HFFc6 (cell line): ENCODE measurements around the gene HARS2. TPM values are rescaled to one million over a fixed set of nuclear protein-coding genes. Genes with fewer than 3 reads are reported as not detected.
A peak's percentile ranks its signal among the peaks of the same experiment; 100 is the strongest.

Experiments
- DNase-seq: peaks from one replicate; pipeline ENCODE4 v3.0.0-alpha.2; 2018
- H3K27ac Mint-ChIP-seq: 2 replicates; pipeline ENCODE4 v1.8.0; 2020; ENCODE audit warnings: mild to moderate bottlenecking, mixed read lengths
- H3K27me3 Mint-ChIP-seq: 2 replicates; pipeline ENCODE4 v1.8.0; 2021; ENCODE audit warnings: mild to moderate bottlenecking, moderate library complexity, mixed read lengths; ENCODE audit not compliant: insufficient read depth
- H3K36me3 Mint-ChIP-seq: 2 replicates; pipeline ENCODE4 v1.8.0; 2021; ENCODE audit warnings: low read depth, mixed read lengths
- H3K4me1 Mint-ChIP-seq: 2 replicates; pipeline ENCODE4 v1.8.0; 2020; ENCODE audit warnings: low read depth, mixed read lengths
- H3K4me3 Mint-ChIP-seq: 2 replicates; pipeline ENCODE4 v1.8.0; 2020; ENCODE audit warnings: mild to moderate bottlenecking, moderate library complexity, mixed read lengths
- H3K9me3 Mint-ChIP-seq: 2 replicates; pipeline ENCODE4 v1.8.0; 2020; ENCODE audit warnings: mild to moderate bottlenecking, mixed read lengths
- CTCF ChIP-seq: fragments of 200-600 bp; sonication (generic); IDR thresholded peaks from 2 replicates; pipeline ENCODE4 v1.5.0; 2021; ENCODE audit warnings: antibody characterized with exemption, mild to moderate bottlenecking
- total RNA-seq, 6 experiments: library from RNA; stranded (reverse); fragmentation: NEBNext Ultra II Directional; extraction: Animal tissue kit (Norgen Biotek cat#: 25700); gene quantifications; 2 replicates in 1 of 6; 3 replicates in 5 of 6; pipeline ENCODE4 v1.2.3, GENCODE V29; 2021

The HARS2 gene
- total RNA-seq, 6 experiments from 2014 or later, result 22.1 to 23.5 (median 22.9) TPM

- H3K9me3 Mint-ChIP-seq, result no peaks in the 10 kb centered on the region
- H3K36me3 Mint-ChIP-seq, result peaks cover 9% of the 10 kb centered on the region; the same call in 1 of the 2 replicates
- DNase-seq, result no peak
- TF ChIP-seq CTCF, result no peak
- H3K27ac Mint-ChIP-seq, result no peak overlapping the region
- no peaks in the 10 kb centered on the region; the same call in 1 of the 2 replicates for H3K27me3 Mint-ChIP-seq
- H3K4me3 Mint-ChIP-seq, result no peak overlapping the region
- no peaks in the 10 kb centered on the region for H3K4me1 Mint-ChIP-seq
Measured at GRCh38 chr5:140678993-140679392, 12.3 kb upstream of the HARS2 start.

- Mint-ChIP-seq H3K27me3 (no peaks in the 10 kb centered on the region), H3K4me1 (peaks cover 44% of the 10 kb centered on the region), H3K9me3 (no peaks in the 10 kb centered on the region), H3K4me3 (peak overlapping the region; percentile 97), H3K27ac (peak overlapping the region; percentile 95), H3K36me3 (peaks cover 24% of the 10 kb centered on the region)
- no peak for DNase-seq
- TF ChIP-seq CTCF, result no peak
Measured at GRCh38 chr5:140690376-140690932, 801 bp upstream of the HARS2 start.

GRCh38 chr5:140694276-140694675 lies 3.0 kb downstream of the HARS2 start:
- no peak overlapping the region for H3K4me3 Mint-ChIP-seq
- H3K4me1 Mint-ChIP-seq, result peaks cover 35% of the 10 kb centered on the region
- H3K27me3 Mint-ChIP-seq, result no peaks in the 10 kb centered on the region
- peaks cover 41% of the 10 kb centered on the region for H3K36me3 Mint-ChIP-seq
- no peak overlapping the region for H3K27ac Mint-ChIP-seq
- H3K9me3 Mint-ChIP-seq, result no peaks in the 10 kb centered on the region
- no peak for DNase-seq
- TF ChIP-seq CTCF, result no peak

GRCh38 chr5:140696891-140697492 lies 5.7 kb downstream of the HARS2 start:
- TF ChIP-seq CTCF, result no peak
- Mint-ChIP-seq H3K27ac (no peak overlapping the region), H3K27me3 (no peaks in the 10 kb centered on the region), H3K36me3 (peaks cover 50% of the 10 kb centered on the region), H3K4me3 (no peak overlapping the region), H3K4me1 (peaks cover 39% of the 10 kb centered on the region), H3K9me3 (no peaks in the 10 kb centered on the region)
- DNase-seq, result no peak

GRCh38 chr5:140700177-140701144 lies 9.2 kb downstream of the HARS2 start, which contains the start of gene ZMAT2:
Gene ZMAT2 (plus strand): TSS chr5:140700447. CDS start chr5:140700461, 14 bp downstream.
- peak within 1 kb of the TSS; percentile 97 for H3K4me3 Mint-ChIP-seq
- no peaks in the 10 kb centered on the region for H3K27me3 Mint-ChIP-seq
- peaks cover 55% of the 10 kb centered on the region for H3K36me3 Mint-ChIP-seq
- no peaks in the 10 kb centered on the region for H3K9me3 Mint-ChIP-seq
- H3K27ac Mint-ChIP-seq, result peak within 1 kb of the TSS; percentile 84
- H3K4me1 Mint-ChIP-seq, result peaks cover 22% of the 10 kb centered on the region
- DNase-seq, result peak; percentile 99
- no peak for TF ChIP-seq CTCF
